ENCODE results near the gene PRKN. TPM values are rescaled to one million over a fixed set of nuclear protein-coding genes. Genes with fewer than 3 reads are reported as not detected.
"Not testable (repeated sequence)": the region's sequence is repeated elsewhere in the genome, so short reads cannot be mapped to it uniquely, and the experiment has no call there.

The PRKN gene
- total RNA-seq, 1 experiment from 2014 or later: 0.46 TPM

GRCh38 chr6:161498359-161498758 lies 1229.2 kb downstream of the PRKN start:
- TF ChIP-seq SIN3A (IDR thresholded peaks at IDR 0.05; ENCODE audit: borderline replicate concordance, insufficient read depth, low read depth, low read length) (no peak), CTCF (IDR thresholded peaks at IDR 0.05) (peak; percentile 64), POLR2AphosphoS5 (IDR thresholded peaks at IDR 0.05; ENCODE audit: low read depth, low read length) (no peak)
- ChIA-PET POLR2A (no interaction called here), CTCF (interaction anchor here (0.6 kb wide), 1 partner anchor 1920 kb away, joined by 4 read pairs; no protein-coding TSS in a partner anchor)
- intact Hi-C loops (cut with micrococcal nuclease; ENCODE audit: unreplicated experiment) (loop anchor here (5.0 kb wide), 1 partner anchor 81 kb away; no protein-coding TSS in a partner anchor), in situ Hi-C loops (cut with HindIII; ENCODE audit: low pct_unique_long_range_greater_than_20kb, low sequenced_read_pairs) (no loop called here)
- no peaks in the 10 kb centered on the region for H3K9me3 ChIP-seq (ENCODE audit: control insufficient read depth, insufficient read depth, low read depth, low read length)
- H3K27ac ChIP-seq (ENCODE audit: low read length): no peak overlapping the region
- no peak overlapping the region for H3K4me3 ChIP-seq (ENCODE audit: low read depth in 2 of 2, low read length in 2 of 2)
- DNase-seq (ENCODE audit: low read depth, low spot score) (no peak), ATAC-seq (peak; percentile 83)
- H3K36me3 ChIP-seq (ENCODE audit: control insufficient read depth, insufficient read depth, low read length): no peaks in the 10 kb centered on the region
- no peaks in the 10 kb centered on the region for H3K27me3 ChIP-seq (ENCODE audit: control insufficient read depth, insufficient read depth, low read length)
- no TSS peak for BruUV-seq (replicated peaks)
- H3K4me1 ChIP-seq (ENCODE audit: control insufficient read depth, insufficient read depth, low read length): no peaks in the 10 kb centered on the region

- CTCF ChIA-PET: no interaction called here
- no peak for TF ChIP-seq SIN3A (IDR thresholded peaks at IDR 0.05; ENCODE audit: borderline replicate concordance, insufficient read depth, low read depth, low read length)
- TF ChIP-seq TCF7L2 (IDR thresholded peaks at IDR 0.05; ENCODE audit: low read depth, low read length): no peak
- TF ChIP-seq REST (IDR thresholded peaks at IDR 0.05; ENCODE audit: insufficient read depth in 1 of 2, low read depth in 2 of 2, low read length in 1 of 2): no peak
- no peak for TF ChIP-seq POLR2AphosphoS5 (IDR thresholded peaks at IDR 0.05; ENCODE audit: low read depth, low read length)
- TF ChIP-seq CTCF (IDR thresholded peaks at IDR 0.05): no peak
- H3K9me3 ChIP-seq (ENCODE audit: control insufficient read depth, insufficient read depth, low read depth, low read length): no peaks in the 10 kb centered on the region
- H3K36me3 ChIP-seq (ENCODE audit: control insufficient read depth, insufficient read depth, low read length): no peaks in the 10 kb centered on the region
- no peaks in the 10 kb centered on the region for H3K4me1 ChIP-seq (ENCODE audit: control insufficient read depth, insufficient read depth, low read length)
- intact Hi-C loops (cut with micrococcal nuclease; ENCODE audit: unreplicated experiment): loop anchor here (5.0 kb wide), 1 partner anchor 80 kb away; no protein-coding TSS in a partner anchor
- ATAC-seq (no peak), DNase-seq (ENCODE audit: low read depth, low spot score) (no peak)
- no peaks in the 10 kb centered on the region for H3K27me3 ChIP-seq (ENCODE audit: control insufficient read depth, insufficient read depth, low read length)
- no peak overlapping the region for H3K27ac ChIP-seq (ENCODE audit: low read length)
- POLR2A ChIA-PET: no interaction called here
- BruUV-seq (replicated peaks): no TSS peak
- H3K4me3 ChIP-seq (ENCODE audit: low read depth in 2 of 2, low read length in 2 of 2): no peak overlapping the region
- in situ Hi-C loops (cut with HindIII; ENCODE audit: low pct_unique_long_range_greater_than_20kb, low sequenced_read_pairs): no loop called here
These were observed 1230.6 kb downstream of the PRKN start for GRCh38 chr6:161496941-161497340.

GRCh38 chr6:161496271-161496670 lies 1231.3 kb downstream of the PRKN start:
- intact Hi-C loops (cut with micrococcal nuclease; ENCODE audit: unreplicated experiment): loop anchor here (5.0 kb wide), 1 partner anchor 79 kb away; no protein-coding TSS in a partner anchor
- POLR2A ChIA-PET: not testable (repeated sequence)

More at GRCh38 chr6:161496271-161496670, 1231.3 kb downstream of the PRKN start:
- H3K4me1 ChIP-seq (ENCODE audit: control insufficient read depth, insufficient read depth, low read length); H3K4me3 ChIP-seq (ENCODE audit: low read depth in 2 of 2, low read length in 2 of 2); H3K36me3 ChIP-seq (ENCODE audit: control insufficient read depth, insufficient read depth, low read length); H3K9me3 ChIP-seq (ENCODE audit: control insufficient read depth, insufficient read depth, low read depth, low read length); DNase-seq (ENCODE audit: low read depth, low spot score); in situ Hi-C loops (cut with HindIII; ENCODE audit: low pct_unique_long_range_greater_than_20kb, low sequenced_read_pairs); H3K27ac ChIP-seq (ENCODE audit: low read length); H3K27me3 ChIP-seq (ENCODE audit: control insufficient read depth, insufficient read depth, low read length); CTCF ChIA-PET; BruUV-seq (replicated peaks); ATAC-seq: not testable (repeated sequence)
